Activated naive CD4-positive, alpha-beta T cell treated with anti-CD3 and anti-CD28 coated beads, Interleukin-2, amount 10 ng/mL, durations not matched to agents 7 days and 5 days (primary cell): ENCODE measurements around the gene MVK.
A peak's percentile ranks its signal among the peaks of the same experiment; 100 is the strongest.

Experiments used
- CTCF ChIA-PET: fragments of 350-600 bp; sonication (Branson Sonifier 250); formaldehyde crosslinking; loops from one replicate; lab custom pipeline; 2021; ENCODE audit warnings: antibody characterized with exemption; lab: Charles Lee
- DNase-seq: peaks from one replicate; pipeline ENCODE4 v3.0.0-alpha.2; 2020
- H3K27ac Mint-ChIP-seq: one replicate; pipeline ENCODE4 v1.8.0; 2021; ENCODE audit warnings: mild to moderate bottlenecking, moderate library complexity, mixed read lengths
- H3K27me3 Mint-ChIP-seq: one replicate; pipeline ENCODE4 v1.8.0; 2021; ENCODE audit warnings: mild to moderate bottlenecking, mixed read lengths
- H3K36me3 Mint-ChIP-seq: one replicate; pipeline ENCODE4 v1.8.0; 2021; ENCODE audit warnings: mixed read lengths
- H3K4me1 Mint-ChIP-seq: one replicate; pipeline ENCODE4 v1.8.0; 2021; ENCODE audit warnings: mixed read lengths
- H3K4me3 Mint-ChIP-seq: one replicate; pipeline ENCODE4 v1.8.0; 2021; ENCODE audit warnings: mild to moderate bottlenecking, moderate library complexity, mixed read lengths
- H3K9me3 Mint-ChIP-seq: one replicate; pipeline ENCODE4 v1.8.0; 2021; ENCODE audit warnings: mixed read lengths

MVK gene

DNA sequence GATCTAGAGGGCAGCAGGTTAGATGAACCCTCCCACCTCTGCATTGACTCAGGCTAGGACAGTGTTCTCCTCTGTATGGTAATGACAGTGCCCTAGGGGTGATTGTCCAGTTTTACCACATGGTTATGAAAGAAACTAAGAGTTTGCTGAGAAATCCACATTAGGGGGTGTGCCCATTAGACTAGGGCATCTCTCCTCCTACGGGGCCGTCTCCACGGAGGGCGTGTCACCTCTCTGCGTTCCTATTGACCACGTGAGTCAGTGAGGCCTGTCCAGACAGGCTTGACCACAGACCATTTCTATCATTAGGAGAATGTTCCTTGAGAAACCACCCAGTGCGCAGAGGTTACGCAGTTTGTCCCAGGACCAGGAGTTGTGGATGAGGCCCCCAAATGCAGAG lies 8.3 kb downstream of the MVK start:
- CTCF ChIA-PET, result interaction anchor here (1.5 kb wide), 1 partner anchor 16 kb away, joined by 5 read pairs; no protein-coding TSS in a partner anchor
- Mint-ChIP-seq H3K4me1 (no peaks in the 10 kb centered on the region), H3K36me3 (peaks cover 54% of the 10 kb centered on the region), H3K4me3 (no peak overlapping the region), H3K27ac (no peak overlapping the region), H3K9me3 (no peaks in the 10 kb centered on the region), H3K27me3 (no peaks in the 10 kb centered on the region)
- no peak for DNase-seq

GRCh38 chr12:109582636-109583035 lies 9.0 kb downstream of the MVK start:
- Mint-ChIP-seq H3K4me3 (no peak overlapping the region), H3K27ac (no peak overlapping the region), H3K36me3 (peaks cover 50% of the 10 kb centered on the region), H3K27me3 (no peaks in the 10 kb centered on the region), H3K4me1 (no peaks in the 10 kb centered on the region), H3K9me3 (no peaks in the 10 kb centered on the region)
- CTCF ChIA-PET, result interaction anchor here (1.5 kb wide), 1 partner anchor 15 kb away, joined by 5 read pairs; no protein-coding TSS in a partner anchor
- DNase-seq, result no peak

DNA sequence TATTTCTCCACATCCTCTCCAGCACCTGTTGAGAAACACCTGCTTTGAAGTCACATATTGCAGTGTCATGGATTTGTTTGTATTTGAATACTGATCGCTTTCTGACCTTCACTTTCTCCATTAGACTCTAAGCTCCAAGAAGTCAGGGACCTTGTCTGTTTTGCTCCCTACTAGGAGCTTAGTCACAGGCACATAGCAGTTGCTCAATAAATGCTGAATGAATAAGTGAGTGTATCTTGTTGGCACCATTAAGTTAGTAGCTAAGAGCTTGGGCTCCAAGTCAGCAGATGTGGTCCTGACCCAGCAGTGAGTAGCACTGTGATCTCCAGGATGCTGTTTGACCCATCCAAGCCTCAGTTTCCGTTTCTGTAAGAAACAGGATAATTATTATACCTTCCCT lies 10.1 kb downstream of the MVK start:
- H3K9me3 Mint-ChIP-seq, result no peaks in the 10 kb centered on the region
- H3K4me1 Mint-ChIP-seq, result no peaks in the 10 kb centered on the region
- H3K27me3 Mint-ChIP-seq, result no peaks in the 10 kb centered on the region
- no peak overlapping the region for H3K27ac Mint-ChIP-seq
- peaks cover 47% of the 10 kb centered on the region for H3K36me3 Mint-ChIP-seq
- H3K4me3 Mint-ChIP-seq, result no peak overlapping the region
- CTCF ChIA-PET, result no interaction called here
- DNase-seq, result no peak

DNA sequence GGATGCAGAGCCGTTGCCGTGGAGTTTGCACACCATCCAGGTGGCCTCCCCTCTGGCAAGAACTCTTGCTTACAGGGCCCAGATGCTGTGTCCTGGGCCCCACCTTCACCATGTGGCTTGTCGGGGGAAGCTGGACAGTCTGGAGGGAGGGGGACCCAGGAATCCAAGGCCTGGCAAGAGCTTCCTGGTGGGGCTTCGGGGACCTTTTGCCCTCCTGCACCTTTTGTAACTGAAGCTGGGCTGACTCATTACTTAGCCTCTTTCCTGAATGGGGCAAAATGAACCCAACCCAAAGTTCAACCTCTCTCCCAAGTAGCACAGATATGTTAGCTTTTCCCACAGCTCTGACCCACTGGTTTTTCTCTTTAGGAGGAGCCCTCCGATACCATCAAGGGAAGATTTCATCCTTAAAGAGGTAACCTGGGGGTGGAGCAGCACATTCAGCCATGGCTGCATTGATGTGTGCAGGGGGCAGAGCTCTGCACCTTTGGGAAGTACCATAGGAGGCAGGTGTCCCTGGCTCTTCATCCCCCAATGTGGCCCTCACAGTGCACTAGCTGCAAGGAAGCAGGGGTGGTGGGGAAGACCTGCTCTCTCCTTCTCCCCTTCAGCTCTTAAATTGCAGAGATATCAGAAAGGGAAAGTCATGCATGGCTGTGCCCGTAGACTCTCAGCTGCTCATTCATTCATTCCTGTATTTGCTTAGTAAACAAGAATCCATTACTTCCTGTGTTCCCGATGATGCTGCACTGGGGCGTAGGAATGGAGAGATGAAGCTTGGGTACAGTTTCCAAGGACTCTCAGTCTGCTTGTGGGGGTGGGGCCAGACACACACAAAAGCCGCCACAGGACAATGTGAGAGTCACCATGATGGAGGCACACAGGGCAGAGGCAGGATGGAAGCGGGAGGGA lies 13.0 kb downstream of the MVK start:
- no peaks in the 10 kb centered on the region for H3K9me3 Mint-ChIP-seq
- CTCF ChIA-PET, result interaction anchor here (1.9 kb wide), 1 partner anchor 10 kb away, joined by 7 read pairs; no protein-coding TSS in a partner anchor
- H3K27ac Mint-ChIP-seq, result no peak overlapping the region
- no peaks in the 10 kb centered on the region for H3K4me1 Mint-ChIP-seq
- DNase-seq, result no peak
- no peaks in the 10 kb centered on the region for H3K27me3 Mint-ChIP-seq
- H3K36me3 Mint-ChIP-seq, result peaks cover 32% of the 10 kb centered on the region
- H3K4me3 Mint-ChIP-seq, result no peak overlapping the region

DNA sequence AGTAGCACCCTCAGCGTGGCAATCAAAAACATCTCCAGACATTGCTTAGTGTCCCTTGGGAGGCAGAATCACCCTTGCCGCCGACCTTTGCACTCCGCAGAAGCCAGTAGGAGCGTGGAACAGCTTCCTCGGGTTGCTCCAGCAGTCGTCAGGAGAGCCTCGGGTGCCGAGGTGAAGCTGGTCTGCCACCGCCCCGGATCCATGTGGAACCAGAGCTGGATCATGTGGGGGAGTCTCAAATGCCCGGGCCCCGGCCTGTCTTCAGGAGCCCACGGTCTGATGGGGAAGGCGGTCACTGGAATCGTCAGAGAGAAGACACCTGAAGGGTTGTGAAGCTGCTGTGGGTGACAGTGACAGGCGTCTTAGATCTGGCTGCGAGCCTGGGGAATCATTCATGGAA lies 14.3 kb downstream of the MVK start:
- CTCF ChIA-PET, result interaction anchor here (1.9 kb wide), 1 partner anchor 9 kb away, joined by 7 read pairs; no protein-coding TSS in a partner anchor
- peaks cover 34% of the 10 kb centered on the region for H3K36me3 Mint-ChIP-seq

GRCh38 chr12:109588461-109589239 lies 15.1 kb downstream of the MVK start:
- Mint-ChIP-seq H3K4me3 (no peak overlapping the region), H3K27ac (peak overlapping the region; percentile 42), H3K36me3 (peaks cover 35% of the 10 kb centered on the region), H3K9me3 (no peaks in the 10 kb centered on the region), H3K4me1 (no peaks in the 10 kb centered on the region), H3K27me3 (no peaks in the 10 kb centered on the region)
- DNase-seq, result no peak
- CTCF ChIA-PET, result interaction anchor here (1.9 kb wide), 1 partner anchor 8 kb away, joined by 7 read pairs; no protein-coding TSS in a partner anchor

More for the DNA sequence above, 14.3 kb downstream of the MVK start:
- Mint-ChIP-seq H3K27me3 (no peaks in the 10 kb centered on the region), H3K4me1 (no peaks in the 10 kb centered on the region), H3K27ac (no peak overlapping the region), H3K4me3 (no peak overlapping the region), H3K9me3 (no peaks in the 10 kb centered on the region)
- no peak for DNase-seq

GRCh38 chr12:109589240-109589590 lies 15.6 kb downstream of the MVK start:
- Mint-ChIP-seq H3K27ac (no peak overlapping the region), H3K9me3 (no peaks in the 10 kb centered on the region), H3K4me3 (no peak overlapping the region), H3K4me1 (peaks cover 5% of the 10 kb centered on the region), H3K27me3 (no peaks in the 10 kb centered on the region), H3K36me3 (peaks cover 35% of the 10 kb centered on the region)
- CTCF ChIA-PET, result interaction anchor here (1.2 to 1.3 kb wide), 2 partner anchors 8 to 9 kb away, joined by 3 read pairs; no protein-coding TSS in a partner anchor
- DNase-seq, result no peak

- CTCF ChIA-PET, result interaction anchor here (1.2 to 1.3 kb wide), 2 partner anchors 8 to 9 kb away, joined by 3 read pairs; no protein-coding TSS in a partner anchor
- Mint-ChIP-seq H3K4me3 (no peak overlapping the region), H3K9me3 (no peaks in the 10 kb centered on the region), H3K27me3 (no peaks in the 10 kb centered on the region), H3K36me3 (peaks cover 40% of the 10 kb centered on the region), H3K4me1 (peaks cover 11% of the 10 kb centered on the region), H3K27ac (no peak overlapping the region)
- DNase-seq, result no peak
Observed at GRCh38 chr12:109589691-109590245, 16.2 kb downstream of the MVK start.

- H3K4me3 Mint-ChIP-seq, result no peak overlapping the region
- peaks cover 19% of the 10 kb centered on the region for H3K4me1 Mint-ChIP-seq
- no peaks in the 10 kb centered on the region for H3K9me3 Mint-ChIP-seq
- H3K36me3 Mint-ChIP-seq, result peaks cover 36% of the 10 kb centered on the region
- no peak for DNase-seq
- H3K27me3 Mint-ChIP-seq, result no peaks in the 10 kb centered on the region
- no peak overlapping the region for H3K27ac Mint-ChIP-seq
- CTCF ChIA-PET, result interaction anchor here (1.3 kb wide), 1 partner anchor 8 kb away, joined by 3 read pairs; no protein-coding TSS in a partner anchor
Observed at GRCh38 chr12:109590566-109590965, 17.0 kb downstream of the MVK start.

DNA sequence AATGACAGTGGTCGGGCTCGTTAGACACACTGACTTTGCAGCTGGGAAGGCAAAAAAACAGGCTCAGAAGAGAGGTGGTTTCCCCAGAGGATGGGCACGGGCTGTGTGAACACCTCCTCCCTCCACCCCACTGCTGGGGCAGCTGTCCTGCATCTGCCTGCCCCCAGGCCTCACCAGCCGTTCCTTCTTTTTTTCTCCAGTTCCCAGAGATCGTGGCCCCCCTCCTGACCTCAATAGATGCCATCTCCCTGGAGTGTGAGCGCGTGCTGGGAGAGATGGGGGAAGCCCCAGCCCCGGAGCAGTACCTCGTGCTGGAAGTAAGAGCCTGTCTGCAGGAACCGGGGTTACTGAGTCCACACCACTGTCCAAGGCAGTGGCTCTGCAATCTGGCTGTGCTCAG lies 17.4 kb downstream of the MVK start:
- CTCF ChIA-PET, result no interaction called here
- H3K9me3 Mint-ChIP-seq, result no peaks in the 10 kb centered on the region
- H3K4me3 Mint-ChIP-seq, result no peak overlapping the region
- no peaks in the 10 kb centered on the region for H3K27me3 Mint-ChIP-seq
- H3K4me1 Mint-ChIP-seq, result peaks cover 23% of the 10 kb centered on the region
- DNase-seq, result no peak
- peaks cover 36% of the 10 kb centered on the region for H3K36me3 Mint-ChIP-seq
- no peak overlapping the region for H3K27ac Mint-ChIP-seq

DNA sequence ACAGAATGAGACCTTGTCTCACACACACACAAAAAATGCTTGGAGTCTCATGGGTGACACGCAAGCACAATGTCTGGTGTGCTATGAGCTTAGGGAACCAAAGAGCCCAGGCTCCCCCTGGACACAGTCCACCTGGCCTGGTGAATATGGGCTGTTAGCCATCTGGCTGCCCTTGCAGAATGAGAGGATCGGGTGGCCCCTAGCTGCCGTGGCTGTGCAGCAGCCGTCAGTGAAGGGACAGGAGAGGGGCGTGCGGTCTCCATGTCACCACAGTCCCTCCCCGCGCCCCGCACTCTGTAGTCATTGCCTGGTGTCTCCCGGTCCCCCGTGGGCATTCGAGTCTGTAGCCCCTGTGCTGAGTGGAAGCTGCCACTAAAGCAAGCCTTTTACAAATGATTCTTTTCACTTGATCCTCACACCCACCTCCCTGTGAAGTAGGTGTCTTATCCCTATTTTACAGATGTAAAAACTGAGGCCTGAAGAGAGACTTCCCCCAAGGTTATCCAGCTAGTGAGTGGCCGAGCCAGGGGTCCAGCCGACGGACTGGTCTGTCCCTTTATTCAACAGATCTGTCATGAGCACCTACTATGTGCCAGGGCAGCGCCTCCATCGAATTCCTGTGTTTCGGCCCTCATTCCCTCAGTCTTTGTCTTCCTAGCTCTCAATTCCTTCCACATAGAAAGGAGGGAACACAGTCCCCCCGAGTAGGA lies 18.8 kb downstream of the MVK start:
- Mint-ChIP-seq H3K4me1 (peaks cover 23% of the 10 kb centered on the region), H3K9me3 (no peaks in the 10 kb centered on the region), H3K27me3 (no peaks in the 10 kb centered on the region), H3K36me3 (peaks cover 30% of the 10 kb centered on the region), H3K4me3 (no peak overlapping the region), H3K27ac (no peak overlapping the region)
- no peak for DNase-seq
- CTCF ChIA-PET, result no interaction called here

DNA sequence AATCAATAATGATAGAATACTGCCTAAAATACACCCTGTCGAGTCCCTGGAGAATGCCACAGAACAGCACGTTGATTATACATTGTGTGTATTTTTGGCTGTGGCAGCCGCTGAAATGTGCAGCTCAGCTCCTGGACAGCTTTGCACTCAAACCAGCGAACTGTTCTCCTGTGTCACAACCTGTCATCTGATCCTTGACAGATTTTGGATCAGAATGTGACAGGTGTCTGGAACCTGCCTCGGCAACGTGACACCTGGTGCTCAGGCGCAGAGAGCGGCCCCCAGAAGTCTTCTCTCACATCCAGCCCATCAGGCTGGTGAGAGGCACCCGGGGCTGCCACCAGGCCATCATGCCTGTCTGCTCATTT lies 19.3 kb downstream of the MVK start:
- Mint-ChIP-seq H3K9me3 (no peaks in the 10 kb centered on the region), H3K36me3 (peaks cover 29% of the 10 kb centered on the region), H3K27me3 (no peaks in the 10 kb centered on the region), H3K4me3 (no peak overlapping the region), H3K27ac (no peak overlapping the region), H3K4me1 (peaks cover 27% of the 10 kb centered on the region)
- CTCF ChIA-PET, result no interaction called here
- DNase-seq, result no peak

DNA sequence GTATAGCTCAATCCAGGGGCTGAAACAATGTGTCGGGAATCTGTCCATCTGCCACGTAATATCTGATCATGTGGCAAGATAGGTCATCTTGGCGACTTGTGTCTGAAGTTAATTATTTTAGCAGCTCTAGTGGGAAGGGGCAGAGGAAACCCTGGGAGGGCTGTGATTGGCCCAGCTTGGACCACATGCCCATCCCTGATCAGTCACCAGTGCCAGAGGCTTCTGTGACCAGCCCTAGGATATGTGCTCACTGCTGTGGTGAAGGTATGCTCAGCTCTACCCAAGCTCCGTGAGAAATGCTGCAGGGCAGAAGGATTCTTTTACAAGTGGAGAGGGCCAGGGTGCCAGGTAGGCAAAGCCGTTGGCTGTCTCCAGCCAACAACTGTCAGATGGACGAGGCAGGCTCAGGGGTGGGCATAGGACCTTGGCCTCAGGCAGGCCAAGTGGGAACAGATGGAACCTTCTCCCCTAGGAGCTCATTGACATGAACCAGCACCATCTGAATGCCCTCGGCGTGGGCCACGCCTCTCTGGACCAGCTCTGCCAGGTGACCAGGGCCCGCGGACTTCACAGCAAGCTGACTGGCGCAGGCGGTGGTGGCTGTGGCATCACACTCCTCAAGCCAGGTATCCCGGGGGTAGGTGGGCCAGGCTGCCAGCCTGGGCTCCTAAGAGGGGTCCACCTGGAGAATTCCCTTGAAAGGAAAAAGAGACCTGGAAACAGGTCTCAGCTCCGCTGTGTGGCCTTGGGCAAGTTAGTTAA lies 21.1 kb downstream of the MVK start:
- H3K27ac Mint-ChIP-seq, result no peak overlapping the region
- H3K27me3 Mint-ChIP-seq, result no peaks in the 10 kb centered on the region
- peaks cover 21% of the 10 kb centered on the region for H3K36me3 Mint-ChIP-seq
- H3K9me3 Mint-ChIP-seq, result no peaks in the 10 kb centered on the region
- H3K4me3 Mint-ChIP-seq, result no peak overlapping the region
- CTCF ChIA-PET, result interaction anchor here (0.7 to 6.0 kb wide), 4 partner anchors 168 to 251 kb away, joined by 3 to 42 read pairs (median 4); no protein-coding TSS in a partner anchor
- H3K4me1 Mint-ChIP-seq, result peaks cover 29% of the 10 kb centered on the region
- no peak for DNase-seq
